Measurements from ENCODE around the gene COMMD7. TPM values are rescaled to one million over a fixed set of nuclear protein-coding genes. Genes with fewer than 3 reads are reported as not detected.

Gene COMMD7
- total and polyA plus RNA-seq, 9 of the 15 experiments (the other 6 are each of a cell fraction or from before 2014, with no cell fraction given): 11.9 to 69.1 (median 34.7) TPM

DNA sequence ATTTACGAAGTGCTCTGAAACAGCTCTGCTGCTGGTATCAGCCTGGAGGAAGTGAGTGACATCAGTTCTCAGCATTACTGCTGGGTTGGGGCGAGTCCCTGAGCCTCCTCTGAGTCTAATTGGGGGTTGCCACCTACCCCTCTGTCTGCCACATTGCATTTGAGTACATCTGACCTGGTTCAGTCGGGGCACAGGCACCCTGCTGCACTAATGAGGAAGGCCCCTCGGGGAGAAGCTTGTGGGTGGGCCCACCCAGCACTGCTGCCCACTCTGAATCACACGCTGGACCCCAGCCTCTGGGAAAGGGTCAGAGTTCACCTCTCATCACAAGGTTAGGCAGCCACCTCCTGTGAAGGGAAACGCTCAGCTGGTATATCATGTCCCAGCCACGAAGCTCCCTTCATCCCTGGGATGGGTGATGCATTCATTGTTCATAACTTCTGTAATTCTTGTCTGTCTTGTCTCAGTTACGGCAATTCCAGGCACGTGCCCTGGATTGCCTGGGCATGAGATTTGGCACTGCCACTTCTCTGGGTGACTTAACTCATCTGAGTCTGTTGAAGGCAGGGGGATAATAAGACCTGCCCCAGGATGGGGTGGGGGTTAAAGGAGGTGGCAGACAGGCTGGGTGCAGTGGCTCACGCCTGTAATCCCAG, 32.2 kb upstream of the COMMD7 start:
- ChIA-PET CTCF (ENCODE audit: low intra/inter-chr PET ratio) (interaction anchor here (5.0 kb wide), 1 partner anchor 100 kb away, joined by 66 read pairs; the partner anchor contains the start of gene C20orf203), POLR2A (interaction anchor here (0.9 to 2.2 kb wide), 3 partner anchors 8 to 12 kb away, joined by 3 to 10 read pairs (median 5); no protein-coding TSS in a partner anchor)
- peaks cover 84% of the 10 kb centered on the region for H3K79me2 ChIP-seq (ENCODE audit: control insufficient read depth, insufficient read depth, low read length)
- H3K36me3 ChIP-seq (ENCODE audit: control insufficient read depth, insufficient read depth, low read length): peaks cover 68% of the 10 kb centered on the region
- no peak overlapping the region for H2AFZ ChIP-seq (ENCODE audit: low read depth, low read length)
- no peak for DNase-seq (ENCODE audit: extremely low read depth in 1 of 4, low spot score in 3 of 4)
- H3K27me3 ChIP-seq (ENCODE audit: control insufficient read depth in 2 of 2, insufficient read depth in 2 of 2, low read length in 2 of 2): no peaks in the 10 kb centered on the region
- no peaks in the 10 kb centered on the region for H3K9me3 ChIP-seq (replicated peaks; ENCODE audit: control insufficient read depth, insufficient read depth, low read depth, low read length)
- in situ Hi-C loops (cut with MboI) (loop anchor here (10.0 kb wide), 1 partner anchor 261 kb away; no protein-coding TSS in a partner anchor), intact Hi-C loops (cut with micrococcal nuclease) (no loop called here)
- H3K4me3 ChIP-seq: no peak overlapping the region
- H3K9me1 ChIP-seq (ENCODE audit: control insufficient read depth, insufficient read depth, low read length): peaks cover 4% of the 10 kb centered on the region
- H3K27ac ChIP-seq (ENCODE audit: extremely low read depth, low read depth, low read length): no peak overlapping the region
- WGBS (ENCODE audit: insufficient coverage, low coverage, missing lambda C conversion rate): 92% methylated on average over 9 of the region's 10 CpGs
- peaks cover 28% of the 10 kb centered on the region for H4K20me1 ChIP-seq (replicated peaks; ENCODE audit: control insufficient read depth, insufficient read depth, low read length)
- ATAC-seq: no peak
- H3K4me1 ChIP-seq (replicated peaks in 1 of 2; ENCODE audit: control insufficient read depth in 2 of 2, insufficient read depth in 2 of 2, low read length in 2 of 2): peaks cover 13 to 24% of the 10 kb centered on the region in 2 experiments; a peak in 4 of 5 replicates
- H3K9ac ChIP-seq (ENCODE audit: insufficient read depth in 1 of 2, low read depth in 2 of 2, low read length in 2 of 2): peak overlapping the region in 1 of 2 experiments; percentile 23; a peak in 2 of 4 replicates
- no TSS peak for BruUV-seq (replicated peaks)
- FAIRE-seq: no peak
- no peak overlapping the region; the same call in 1 of the 2 replicates for H3K4me2 ChIP-seq (ENCODE audit: insufficient read depth, low read length)
- TF ChIP-seq CREB1 (IDR thresholded peaks at IDR 0.05) (no peak), CREB1 (CRISPR knock-in tag; IDR thresholded peaks at IDR 0.05) (no peak), ZNF384 (IDR thresholded peaks at IDR 0.05; ENCODE audit: low read depth, low read length) (no peak), RBM15 (IDR thresholded peaks at IDR 0.05; ENCODE audit: insufficient read depth, low read length) (no peak), MECOM (CRISPR knock-in tag; IDR thresholded peaks at IDR 0.05) (no peak), RFX7 (CRISPR knock-in tag; IDR thresholded peaks at IDR 0.05) (no peak), CEBPG (CRISPR knock-in tag; IDR thresholded peaks at IDR 0.05) (no peak), CEBPG (tag; conservative IDR thresholded peaks at IDR 0.05 in 1 of 2, IDR thresholded peaks at IDR 0.05 in 1 of 2) (no peak), HNRNPLL (IDR thresholded peaks at IDR 0.05; ENCODE audit: low read depth, low read length, poor library complexity, severe bottlenecking) (no peak), HMGN3 (IDR thresholded peaks at IDR 0.05; ENCODE audit: borderline replicate concordance, extremely low read depth, insufficient read length, low read depth, low read length) (no peak), ADNP (tag; IDR thresholded peaks at IDR 0.05) (no peak), JUN (IDR thresholded peaks at IDR 0.05; ENCODE audit: borderline replicate concordance, low read depth, low read length) (no peak), JUN (CRISPR knock-in tag; IDR thresholded peaks at IDR 0.05; ENCODE audit: borderline replicate concordance) (no peak)
- TF ChIP-seq, protein P1, sequence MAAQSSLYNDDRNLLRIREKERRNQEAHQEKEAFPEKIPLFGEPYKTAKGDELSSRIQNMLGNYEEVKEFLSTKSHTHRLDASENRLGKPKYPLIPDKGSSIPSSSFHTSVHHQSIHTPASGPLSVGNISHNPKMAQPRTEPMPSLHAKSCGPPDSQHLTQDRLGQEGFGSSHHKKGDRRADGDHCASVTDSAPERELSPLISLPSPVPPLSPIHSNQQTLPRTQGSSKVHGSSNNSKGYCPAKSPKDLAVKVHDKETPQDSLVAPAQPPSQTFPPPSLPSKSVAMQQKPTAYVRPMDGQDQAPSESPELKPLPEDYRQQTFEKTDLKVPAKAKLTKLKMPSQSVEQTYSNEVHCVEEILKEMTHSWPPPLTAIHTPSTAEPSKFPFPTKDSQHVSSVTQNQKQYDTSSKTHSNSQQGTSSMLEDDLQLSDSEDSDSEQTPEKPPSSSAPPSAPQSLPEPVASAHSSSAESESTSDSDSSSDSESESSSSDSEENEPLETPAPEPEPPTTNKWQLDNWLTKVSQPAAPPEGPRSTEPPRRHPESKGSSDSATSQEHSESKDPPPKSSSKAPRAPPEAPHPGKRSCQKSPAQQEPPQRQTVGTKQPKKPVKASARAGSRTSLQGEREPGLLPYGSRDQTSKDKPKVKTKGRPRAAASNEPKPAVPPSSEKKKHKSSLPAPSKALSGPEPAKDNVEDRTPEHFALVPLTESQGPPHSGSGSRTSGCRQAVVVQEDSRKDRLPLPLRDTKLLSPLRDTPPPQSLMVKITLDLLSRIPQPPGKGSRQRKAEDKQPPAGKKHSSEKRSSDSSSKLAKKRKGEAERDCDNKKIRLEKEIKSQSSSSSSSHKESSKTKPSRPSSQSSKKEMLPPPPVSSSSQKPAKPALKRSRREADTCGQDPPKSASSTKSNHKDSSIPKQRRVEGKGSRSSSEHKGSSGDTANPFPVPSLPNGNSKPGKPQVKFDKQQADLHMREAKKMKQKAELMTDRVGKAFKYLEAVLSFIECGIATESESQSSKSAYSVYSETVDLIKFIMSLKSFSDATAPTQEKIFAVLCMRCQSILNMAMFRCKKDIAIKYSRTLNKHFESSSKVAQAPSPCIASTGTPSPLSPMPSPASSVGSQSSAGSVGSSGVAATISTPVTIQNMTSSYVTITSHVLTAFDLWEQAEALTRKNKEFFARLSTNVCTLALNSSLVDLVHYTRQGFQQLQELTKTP (IDR thresholded peaks at IDR 0.05; ENCODE audit: low read depth in 1 of 2, partially characterized antibody in 2 of 2): no peak
- TF ChIP-seq, protein P2, sequence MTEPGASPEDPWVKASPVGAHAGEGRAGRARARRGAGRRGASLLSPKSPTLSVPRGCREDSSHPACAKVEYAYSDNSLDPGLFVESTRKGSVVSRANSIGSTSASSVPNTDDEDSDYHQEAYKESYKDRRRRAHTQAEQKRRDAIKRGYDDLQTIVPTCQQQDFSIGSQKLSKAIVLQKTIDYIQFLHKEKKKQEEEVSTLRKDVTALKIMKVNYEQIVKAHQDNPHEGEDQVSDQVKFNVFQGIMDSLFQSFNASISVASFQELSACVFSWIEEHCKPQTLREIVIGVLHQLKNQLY (CRISPR knock-in tag; conservative IDR thresholded peaks at IDR 0.05): no peak
- TF ChIP-seq, protein P3, sequence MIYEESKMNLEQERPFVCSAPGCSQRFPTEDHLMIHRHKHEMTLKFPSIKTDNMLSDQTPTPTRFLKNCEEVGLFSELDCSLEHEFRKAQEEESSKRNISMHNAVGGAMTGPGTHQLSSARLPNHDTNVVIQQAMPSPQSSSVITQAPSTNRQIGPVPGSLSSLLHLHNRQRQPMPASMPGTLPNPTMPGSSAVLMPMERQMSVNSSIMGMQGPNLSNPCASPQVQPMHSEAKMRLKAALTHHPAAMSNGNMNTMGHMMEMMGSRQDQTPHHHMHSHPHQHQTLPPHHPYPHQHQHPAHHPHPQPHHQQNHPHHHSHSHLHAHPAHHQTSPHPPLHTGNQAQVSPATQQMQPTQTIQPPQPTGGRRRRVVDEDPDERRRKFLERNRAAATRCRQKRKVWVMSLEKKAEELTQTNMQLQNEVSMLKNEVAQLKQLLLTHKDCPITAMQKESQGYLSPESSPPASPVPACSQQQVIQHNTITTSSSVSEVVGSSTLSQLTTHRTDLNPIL (CRISPR knock-in tag; IDR thresholded peaks at IDR 0.05): no peak
